ENCODE measurements around the gene AHRR. TPM values are rescaled to one million over a fixed set of nuclear protein-coding genes. Genes with fewer than 3 reads are reported as not detected.
"Not testable (repeated sequence)": the region's sequence is repeated elsewhere in the genome, so short reads cannot be mapped to it uniquely, and the experiment has no call there.

The AHRR gene
- polyA plus RNA-seq, 4 donors: 2.5 to 3.5 (median 3.0) TPM

GRCh38 chr5:362978-363765 is 41.7 kb downstream of the AHRR start:
- DNase-seq (ENCODE audit: low read depth in 4 of 4, low spot score in 3 of 4): no peak

DNA sequence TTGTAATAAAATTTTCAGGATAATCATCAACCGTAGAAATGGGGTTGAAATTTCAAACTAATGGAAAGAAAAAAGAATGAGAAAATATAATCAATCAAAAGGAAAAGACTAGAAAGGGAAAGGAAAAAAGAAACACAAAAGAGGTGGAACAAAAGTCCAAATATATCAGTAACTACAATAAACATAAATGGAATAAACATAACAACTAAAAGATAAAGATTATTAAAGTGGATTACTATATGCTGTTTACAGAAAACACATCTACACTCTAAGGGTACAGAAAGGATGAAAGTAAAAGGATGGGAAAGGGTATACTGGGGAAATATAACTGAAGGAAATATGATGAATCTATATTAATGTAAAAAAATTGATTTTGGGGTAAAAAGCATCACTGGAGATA is 43.0 kb downstream of the AHRR start:
- no peak for DNase-seq (ENCODE audit: low read depth in 4 of 4, low spot score in 3 of 4)

DNA sequence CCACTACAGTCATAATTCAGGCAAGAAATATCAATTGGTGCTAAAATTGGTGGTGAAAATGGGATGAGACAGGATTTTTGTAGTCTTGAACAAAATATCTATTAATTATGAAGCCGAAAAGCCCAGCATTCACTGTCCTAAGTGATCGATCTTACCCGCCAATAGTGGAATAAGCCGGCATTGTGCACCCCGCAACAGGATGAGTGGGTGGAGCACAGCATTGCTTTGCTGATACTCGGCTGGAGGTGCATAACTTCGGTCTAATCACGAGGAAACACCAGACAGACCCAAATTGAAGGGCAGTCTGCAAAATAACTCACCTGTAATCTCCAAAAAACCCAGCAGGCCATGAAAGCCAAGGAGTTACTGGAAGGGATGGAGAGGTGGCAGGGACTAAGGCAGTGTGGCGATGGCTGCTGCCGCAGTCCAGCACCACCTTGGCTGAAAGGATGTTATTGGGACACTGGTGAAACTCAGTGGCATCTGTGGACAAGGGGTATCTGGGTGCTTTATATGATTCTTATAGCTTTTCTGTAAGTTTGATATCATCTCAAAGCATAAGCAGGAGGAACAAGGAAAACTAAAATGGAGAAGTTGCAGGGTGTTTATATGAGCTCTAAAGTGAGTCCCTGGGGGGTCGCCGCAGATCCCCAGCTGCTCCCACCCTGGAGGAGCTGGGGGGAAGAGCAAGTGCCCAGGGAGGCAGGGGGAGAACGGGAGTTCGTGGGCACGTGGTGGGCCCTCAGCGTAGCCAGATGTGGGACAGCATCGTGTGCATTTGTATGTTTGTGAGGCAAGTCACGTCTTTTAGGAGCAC is 45.2 kb downstream of the AHRR start:
- no peak for DNase-seq (ENCODE audit: low read depth in 4 of 4, low spot score in 3 of 4)

DNA sequence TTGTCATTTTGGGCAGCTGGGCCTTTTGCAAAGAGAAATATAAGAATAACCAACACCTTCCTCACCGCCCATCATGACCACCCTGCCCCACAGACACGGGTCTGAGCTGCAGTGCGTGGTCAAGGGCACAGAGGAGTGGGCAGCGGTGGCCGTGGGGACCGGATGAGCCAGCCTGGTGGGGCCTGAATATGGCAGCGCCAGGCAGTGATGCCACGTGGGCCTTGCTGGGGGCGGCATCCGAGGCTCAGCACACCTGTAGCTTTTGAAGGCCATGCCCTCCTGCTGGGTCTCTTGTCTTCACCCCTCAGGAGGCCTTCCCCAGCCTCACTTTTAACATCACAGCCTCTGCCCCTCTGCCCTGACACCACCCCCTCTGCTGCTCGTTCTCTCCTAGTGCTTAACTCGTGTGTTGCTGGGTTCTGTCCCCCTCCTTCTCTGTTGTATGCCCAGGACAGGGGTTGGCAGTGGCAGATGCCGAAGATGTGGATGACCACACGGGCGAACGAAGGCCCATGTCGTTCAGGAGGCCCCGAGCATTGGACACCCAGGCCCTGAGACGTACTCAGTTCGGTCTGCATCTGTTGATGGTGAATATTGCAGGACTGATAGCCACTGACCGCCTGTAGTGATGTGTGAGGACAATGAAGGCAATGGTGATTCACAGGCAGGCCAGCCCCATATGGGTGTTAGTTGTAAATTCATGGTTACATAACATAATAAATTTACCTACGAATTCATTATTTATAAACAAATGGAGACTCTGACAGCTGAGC is 46.0 kb downstream of the AHRR start:
- no peak for DNase-seq (ENCODE audit: low read depth in 4 of 4, low spot score in 3 of 4)

GRCh38 chr5:368183-369084 is 46.9 kb downstream of the AHRR start:
- DNase-seq (ENCODE audit: low read depth in 4 of 4, low spot score in 3 of 4): no peak

DNA sequence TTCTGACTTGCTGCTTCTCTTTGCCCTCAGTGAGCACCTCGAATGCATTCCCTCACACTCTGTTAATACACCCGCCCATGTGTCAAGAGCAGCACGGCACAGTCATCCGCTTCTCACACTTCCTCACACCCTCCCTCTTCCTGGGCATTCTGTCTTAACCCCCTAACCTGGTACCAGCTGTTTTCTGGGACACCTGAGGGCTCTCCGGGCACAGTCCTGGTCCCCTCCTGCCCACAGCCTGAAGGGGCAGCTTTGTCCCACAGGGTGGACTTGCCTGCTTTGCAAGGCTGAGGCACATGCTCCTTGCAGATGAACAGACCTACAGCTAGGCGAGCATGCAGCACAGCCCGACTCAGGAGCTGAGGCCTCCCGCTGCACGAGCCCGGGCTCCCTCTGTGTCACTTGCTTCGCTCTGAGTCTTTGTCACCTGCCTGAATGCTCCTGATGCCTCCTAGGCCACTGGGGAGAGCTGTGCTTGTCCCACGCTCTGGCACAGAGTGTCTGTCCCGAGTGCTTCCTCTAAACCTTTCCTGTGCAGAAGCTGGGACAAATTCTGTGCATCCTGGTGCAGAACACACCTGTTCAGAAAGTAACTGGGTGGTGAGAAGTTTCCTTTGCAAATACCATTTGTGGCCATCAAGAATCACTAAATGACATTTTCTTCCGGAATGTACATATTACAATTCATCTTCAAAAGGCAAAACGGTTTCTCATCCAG is 47.8 kb downstream of the AHRR start:
- no peak for DNase-seq (ENCODE audit: low read depth in 4 of 4, low spot score in 3 of 4)

GRCh38 chr5:369869-370236 is 48.3 kb downstream of the AHRR start:
- not testable (repeated sequence) for DNase-seq (ENCODE audit: low read depth in 4 of 4, low spot score in 3 of 4)

GRCh38 chr5:370311-370958 is 48.9 kb downstream of the AHRR start:
- no peak for DNase-seq (ENCODE audit: low read depth in 4 of 4, low spot score in 3 of 4)

GRCh38 chr5:370959-371810 is 49.7 kb downstream of the AHRR start:
- DNase-seq (ENCODE audit: low read depth in 4 of 4, low spot score in 3 of 4): no peak

DNA sequence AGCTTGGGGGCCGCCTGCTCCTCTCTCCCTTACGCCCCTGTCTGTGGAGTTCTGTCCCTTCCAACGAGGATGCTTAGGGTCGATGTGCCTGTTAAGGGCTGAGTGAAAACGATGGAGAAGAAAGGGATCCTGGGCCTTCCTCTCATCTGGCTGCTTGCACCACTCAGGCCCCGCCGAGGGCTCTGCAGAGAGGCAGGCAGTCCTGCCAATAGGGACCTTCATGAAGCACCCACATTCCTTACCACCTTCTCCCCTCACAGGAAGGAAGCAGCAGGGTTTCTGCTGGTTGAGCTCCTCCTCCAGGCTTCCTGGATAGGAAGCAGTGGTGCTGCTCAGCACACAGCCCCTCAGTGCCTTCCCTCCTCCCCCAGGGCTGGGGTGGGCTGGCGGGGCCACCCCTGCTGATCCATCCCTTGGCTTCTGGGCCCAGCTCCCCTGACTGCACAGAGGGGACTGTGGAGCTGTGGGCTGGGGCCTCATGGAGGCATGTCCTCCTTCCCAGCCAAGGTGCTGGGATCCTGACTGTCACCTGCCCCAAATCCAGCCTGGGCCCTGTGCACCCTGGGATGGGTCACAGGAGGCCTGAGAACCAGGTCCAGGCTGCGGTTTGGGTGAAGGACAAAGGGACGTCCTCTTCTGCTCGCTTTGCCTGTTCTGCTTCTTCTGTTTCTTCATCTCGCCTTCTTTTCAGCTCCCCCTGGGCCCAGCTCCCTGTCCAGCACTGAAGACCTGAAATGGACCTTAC is 50.5 kb downstream of the AHRR start:
- DNase-seq (ENCODE audit: low read depth in 4 of 4, low spot score in 3 of 4): no peak

DNA sequence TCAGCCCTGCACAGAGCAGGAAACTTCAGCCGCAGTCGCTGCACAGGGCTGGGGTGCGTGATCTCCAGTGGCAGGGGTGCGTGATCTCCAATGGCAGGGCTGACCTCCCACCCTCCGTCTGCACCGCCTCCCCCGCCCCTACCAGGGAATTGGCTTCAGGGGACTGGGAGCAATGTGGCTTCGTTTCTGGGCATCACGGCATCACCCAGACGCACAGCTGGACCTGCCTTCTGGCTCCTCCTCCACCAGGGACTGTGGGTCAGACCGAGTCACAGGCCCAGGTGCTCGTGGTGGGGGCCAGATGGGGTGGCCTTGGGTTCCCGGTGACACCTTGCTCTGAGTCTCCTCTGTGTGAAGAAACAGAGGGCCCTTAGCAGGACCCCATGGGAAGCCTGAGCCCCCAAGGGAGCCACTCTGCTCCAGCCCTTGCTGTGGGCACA is 51.1 kb downstream of the AHRR start:
- DNase-seq (ENCODE audit: low read depth in 4 of 4, low spot score in 3 of 4): no peak

DNA sequence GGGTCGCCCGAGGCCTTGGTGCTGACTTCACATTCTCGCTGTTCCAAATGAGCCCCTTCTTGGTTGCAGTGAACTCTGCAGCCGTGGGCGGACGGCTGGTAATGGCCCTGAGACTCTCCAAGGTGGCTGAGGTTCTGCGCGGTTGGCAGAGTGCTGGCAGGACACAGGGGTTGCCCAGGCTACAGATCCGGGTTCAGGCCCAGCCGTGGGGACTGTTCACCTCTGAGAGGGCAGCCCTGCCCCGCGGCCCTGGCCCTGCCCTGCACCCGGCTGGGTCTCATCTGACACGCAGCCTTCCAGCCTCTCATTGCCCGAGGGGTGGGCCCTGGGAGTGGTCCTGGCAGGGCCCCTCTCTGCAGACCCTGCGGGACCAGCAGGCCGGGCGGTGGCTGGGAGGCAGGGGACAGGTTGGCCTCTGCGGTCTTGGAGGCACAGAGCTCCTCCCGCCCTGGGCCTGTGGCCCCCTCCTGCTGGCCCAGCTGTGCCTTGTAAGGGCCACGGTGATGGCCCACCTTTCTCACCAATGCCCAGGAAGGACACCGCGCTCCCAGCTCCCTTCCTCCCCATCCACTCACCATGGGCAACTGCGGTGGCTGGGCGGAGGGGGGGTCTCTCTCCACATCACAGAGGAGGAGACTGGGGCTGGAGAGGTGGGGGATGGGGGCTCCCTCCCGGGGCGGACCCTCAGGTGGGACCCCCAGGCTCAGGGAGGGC is 51.6 kb downstream of the AHRR start:
- DNase-seq (ENCODE audit: low read depth in 4 of 4, low spot score in 3 of 4): no peak

GRCh38 chr5:373710-374602 is 52.4 kb downstream of the AHRR start:
- peak in 2 of 4 donors; percentile 27 to 36 for DNase-seq (ENCODE audit: low read depth in 4 of 4, low spot score in 3 of 4)

DNA sequence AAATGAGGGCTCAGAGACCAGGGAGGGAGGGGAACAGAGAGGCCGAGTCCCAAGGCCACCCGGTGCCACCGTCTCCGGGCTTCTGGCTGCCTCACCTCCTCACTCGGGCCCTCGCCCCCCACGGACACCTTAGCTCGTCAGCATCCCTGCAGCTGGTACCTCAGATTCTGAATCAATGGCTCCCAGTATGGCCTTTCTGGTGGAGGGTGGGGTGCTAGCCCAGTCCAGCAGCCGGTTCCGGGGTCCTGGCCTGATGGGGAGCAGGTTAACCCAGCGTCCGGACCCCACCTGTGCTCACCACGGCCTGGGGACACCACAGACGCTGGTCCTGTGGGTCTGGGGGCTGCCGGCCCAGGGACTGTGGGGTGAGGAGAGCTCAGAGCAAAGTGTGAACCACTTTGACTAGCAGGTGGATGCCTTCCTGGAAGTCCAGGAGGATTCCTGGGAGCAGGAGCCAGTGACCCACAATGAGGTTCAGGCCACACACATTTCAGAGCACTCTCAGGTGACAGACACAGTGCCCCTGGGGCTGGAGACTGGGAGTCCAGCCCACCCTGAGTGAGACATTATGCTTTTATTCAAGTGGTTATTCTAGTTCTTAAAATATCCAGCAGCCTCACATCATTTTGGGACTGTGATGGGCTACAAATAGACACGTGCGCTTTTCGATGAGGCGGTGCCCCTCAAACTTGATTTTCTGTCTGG is 53.3 kb downstream of the AHRR start:
- DNase-seq (ENCODE audit: low read depth in 4 of 4, low spot score in 3 of 4): no peak

DNA sequence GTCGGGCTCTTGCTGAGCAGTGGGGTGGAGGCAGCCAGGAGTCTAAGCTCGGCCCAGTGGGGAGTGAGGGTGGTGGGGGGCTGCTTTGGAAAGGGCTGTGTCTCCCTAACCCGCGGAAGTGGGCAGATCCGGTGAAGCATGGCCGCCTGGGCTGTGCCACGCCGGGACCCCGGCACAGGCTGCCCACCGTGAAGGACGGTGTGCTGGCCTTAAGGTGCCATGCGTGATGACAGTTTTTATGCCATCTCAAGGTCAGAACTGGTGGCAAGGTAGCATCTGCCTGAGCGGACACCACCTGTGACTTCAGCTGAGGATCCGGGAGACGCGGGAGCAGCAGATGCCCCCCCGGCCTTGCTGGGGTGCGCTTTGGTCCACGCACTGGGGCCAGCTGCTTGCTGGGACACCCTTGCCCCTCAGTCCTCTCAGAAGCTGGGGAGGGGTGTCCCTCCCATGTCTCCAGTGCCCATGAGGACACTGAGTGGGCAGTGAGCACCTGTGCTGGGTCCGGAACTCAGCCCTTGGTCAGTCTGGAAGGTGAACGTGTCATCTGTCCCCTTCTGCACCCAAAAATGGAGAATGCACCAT is 53.9 kb downstream of the AHRR start:
- no peak for DNase-seq (ENCODE audit: low read depth in 4 of 4, low spot score in 3 of 4)

Data from left renal pelvis (tissue), 4 donors.